Testis (tissue), 3 donors: ENCODE results near the gene RAB1A. TPM values are rescaled to one million over a fixed set of nuclear protein-coding genes. Genes with fewer than 3 reads are reported as not detected.
A peak's percentile ranks its signal among the peaks of the same experiment; 100 is the strongest.

ENCODE experiments used
- DNase-seq: peaks from one replicate; pipeline ENCODE4 v3.0.0-alpha.2; 2019
- H3K27ac ChIP-seq, 2 donors: fragments of 200-600 bp; sonication (generic); one replicate each; pipeline ENCODE4 v1.5.1; 2019
- H3K27me3 ChIP-seq: fragments of 200-600 bp; sonication (generic); one replicate; pipeline ENCODE4 v1.5.1; 2019
- H3K36me3 ChIP-seq: fragments of 200-600 bp; sonication (generic); one replicate; pipeline ENCODE4 v1.5.1; 2017; ENCODE audit warnings: low read depth; ENCODE audit errors: missing control alignments
- H3K4me1 ChIP-seq: fragments of 200-600 bp; sonication (generic); one replicate; pipeline ENCODE4 v1.5.1; 2019
- H3K4me3 ChIP-seq, 2 donors: fragments of 200-600 bp; sonication (generic); one replicate each; pipeline ENCODE4 v1.5.1; 2017 to 2019
- H3K9me3 ChIP-seq: fragments of 200-600 bp; sonication (generic); one replicate; pipeline ENCODE4 v1.5.1; 2017
- POLR2A ChIP-seq: fragments of 450-650 bp; IDR thresholded peaks from one replicate; pipeline ENCODE4 v1.6.1; 2017; ENCODE audit warnings: antibody characterized with exemption, mild to moderate bottlenecking, moderate library complexity
- WGBS, 2 donors: methylation state at CpG; one replicate each; pipeline ENCODE4 v1.1.5; 2018; 5-methylcytosine and 5-hydroxymethylcytosine counted together
- intact Hi-C: fragments of 100-400 bp; cut with DNase I; formaldehyde crosslinking; loops from one replicate; pipeline ENCODE4 v1.15.1; 2023; ENCODE audit warnings: low total_unique reads
- polyA plus RNA-seq: library from polyadenylated mRNA; stranded (reverse); fragments of 350-450 nt; fragmentation: Illumina TruSeq; extraction: RNeasy Lipid Tissue Mini Kit (QIAGEN cat#74804); gene quantifications from one replicate; pipeline ENCODE4 v1.2.3, GENCODE V29; 2014; ENCODE audit warnings: low read depth, low replicate concordance; ENCODE audit not compliant: insufficient read depth
- total RNA-seq, 2 donors: library from RNA; depleted of rRNA; stranded (reverse); fragments of >200 nt; gene quantifications; one replicate each; pipeline ENCODE4 v1.2.3, GENCODE V29; 2016
- TF ChIP-seq, protein P1 (sequence below), 3 experiments: fragments of 450-650 bp in 2 of 3; fragments of 200-600 bp in 1 of 3; sonication (generic) in 1 of 3; IDR thresholded peaks; one replicate each; pipeline ENCODE4 v1.5.1; 2016 to 2019; ENCODE audit warnings: antibody characterized with exemption in 3 of 3, mild to moderate bottlenecking in 2 of 3, moderate library complexity in 1 of 3

The RAB1A gene
- total and polyA plus RNA-seq, 3 donors from 2014 or later, result 82.0 to 154 (median 113) TPM

- DNase-seq, result no peak
- Histone ChIP-seq H3K4me3 (no peak overlapping the region), H3K4me1 (peaks cover 15% of the 10 kb centered on the region), H3K36me3 (no peaks in the 10 kb centered on the region), H3K27ac (peak overlapping the region in 1 of 2 donors; percentile 62), H3K27me3 (no peaks in the 10 kb centered on the region), H3K9me3 (no peaks in the 10 kb centered on the region)
- no peak for TF ChIP-seq POLR2A
- TF ChIP-seq, protein P1, sequence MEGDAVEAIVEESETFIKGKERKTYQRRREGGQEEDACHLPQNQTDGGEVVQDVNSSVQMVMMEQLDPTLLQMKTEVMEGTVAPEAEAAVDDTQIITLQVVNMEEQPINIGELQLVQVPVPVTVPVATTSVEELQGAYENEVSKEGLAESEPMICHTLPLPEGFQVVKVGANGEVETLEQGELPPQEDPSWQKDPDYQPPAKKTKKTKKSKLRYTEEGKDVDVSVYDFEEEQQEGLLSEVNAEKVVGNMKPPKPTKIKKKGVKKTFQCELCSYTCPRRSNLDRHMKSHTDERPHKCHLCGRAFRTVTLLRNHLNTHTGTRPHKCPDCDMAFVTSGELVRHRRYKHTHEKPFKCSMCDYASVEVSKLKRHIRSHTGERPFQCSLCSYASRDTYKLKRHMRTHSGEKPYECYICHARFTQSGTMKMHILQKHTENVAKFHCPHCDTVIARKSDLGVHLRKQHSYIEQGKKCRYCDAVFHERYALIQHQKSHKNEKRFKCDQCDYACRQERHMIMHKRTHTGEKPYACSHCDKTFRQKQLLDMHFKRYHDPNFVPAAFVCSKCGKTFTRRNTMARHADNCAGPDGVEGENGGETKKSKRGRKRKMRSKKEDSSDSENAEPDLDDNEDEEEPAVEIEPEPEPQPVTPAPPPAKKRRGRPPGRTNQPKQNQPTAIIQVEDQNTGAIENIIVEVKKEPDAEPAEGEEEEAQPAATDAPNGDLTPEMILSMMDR (IDR thresholded peaks at IDR 0.05), result no peak
- 35 to 44% methylated on average over 5 of the region's 5 CpGs for WGBS, 2 donors
- intact Hi-C loops, result no loop called here
Observed at GRCh38 chr2:65075605-65076344, 54.1 kb downstream of the RAB1A start.

GRCh38 chr2:65075176-65075575 lies 54.7 kb downstream of the RAB1A start:
- H3K36me3 ChIP-seq, result no peaks in the 10 kb centered on the region
- intact Hi-C loops, result no loop called here
- peaks cover 21% of the 10 kb centered on the region for H3K4me1 ChIP-seq
- no peaks in the 10 kb centered on the region for H3K9me3 ChIP-seq
- no peak overlapping the region for H3K4me3 ChIP-seq
- TF ChIP-seq POLR2A, result no peak
- TF ChIP-seq, protein P1 (IDR thresholded peaks at IDR 0.05), result no peak
- peak overlapping the region in 1 of 2 donors; percentile 62 for H3K27ac ChIP-seq
- H3K27me3 ChIP-seq, result no peaks in the 10 kb centered on the region
- no peak for DNase-seq
- WGBS, 2 donors, result 60 to 68% methylated on average over 9 of the region's 9 CpGs

DNA sequence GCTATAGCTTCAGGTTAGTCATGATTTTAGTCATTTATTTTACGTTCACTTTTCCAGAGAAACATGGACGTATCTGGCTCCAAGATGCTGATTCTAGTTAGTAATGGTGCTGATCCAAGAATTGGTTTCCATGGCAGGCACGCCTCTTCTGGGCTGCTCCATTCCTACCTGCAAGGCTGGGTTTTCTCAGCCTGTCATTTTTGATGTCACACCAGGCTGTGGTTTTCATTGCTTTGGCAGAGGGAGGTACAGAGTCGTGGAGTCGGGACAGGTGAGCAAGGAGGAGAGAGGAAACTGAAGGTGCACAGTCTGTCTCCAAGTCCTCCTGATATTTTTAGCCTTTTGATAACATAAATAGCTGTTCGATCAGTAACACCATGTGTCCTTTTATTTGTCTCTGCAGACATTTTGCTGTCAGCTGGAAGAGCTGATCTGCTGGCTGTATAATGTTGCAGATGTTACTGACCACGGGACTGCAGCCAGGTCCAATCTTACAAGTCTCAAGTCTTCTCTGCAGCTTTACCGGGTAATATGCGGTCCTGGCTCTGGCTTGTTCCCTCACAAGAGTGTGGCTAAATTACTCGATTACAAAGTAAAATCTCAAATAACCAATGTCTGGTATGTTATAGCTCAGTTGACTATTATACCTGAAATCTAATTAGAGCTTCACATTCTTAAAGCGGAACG lies 55.9 kb downstream of the RAB1A start:
- H3K27me3 ChIP-seq, result no peaks in the 10 kb centered on the region
- intact Hi-C loops, result loop anchor here (2.0 kb wide), 1 partner anchor 51 kb away; no protein-coding TSS in a partner anchor
- H3K36me3 ChIP-seq, result no peaks in the 10 kb centered on the region
- DNase-seq, result no peak
- WGBS, 2 donors, result 67 to 74% methylated on average over 12 of the region's 12 CpGs
- no peaks in the 10 kb centered on the region for H3K9me3 ChIP-seq
- no peak overlapping the region for H3K4me3 ChIP-seq
- no peak for TF ChIP-seq POLR2A
- TF ChIP-seq, protein P1 (IDR thresholded peaks at IDR 0.05), result no peak
- peaks cover 30% of the 10 kb centered on the region for H3K4me1 ChIP-seq
- no peak overlapping the region for H3K27ac ChIP-seq

- peaks cover 35% of the 10 kb centered on the region for H3K4me1 ChIP-seq
Observed at GRCh38 chr2:65072181-65072970, 57.5 kb downstream of the RAB1A start.

More at GRCh38 chr2:65072181-65072970, 57.5 kb downstream of the RAB1A start:
- Histone ChIP-seq H3K27ac (no peak overlapping the region), H3K4me3 (no peak overlapping the region), H3K36me3 (no peaks in the 10 kb centered on the region), H3K27me3 (no peaks in the 10 kb centered on the region), H3K9me3 (no peaks in the 10 kb centered on the region)
- DNase-seq, result no peak
- 92 to 94% methylated on average over 14 to 20 of the region's 20 CpGs for WGBS, 2 donors
- intact Hi-C loops, result loop anchor here (2.0 kb wide), 1 partner anchor 52 kb away; no protein-coding TSS in a partner anchor
- TF ChIP-seq POLR2A, result no peak
- TF ChIP-seq, protein P1 (IDR thresholded peaks at IDR 0.05), result no peak
